ENCODE data around the gene FAM180B. TPM values are rescaled to one million over a fixed set of nuclear protein-coding genes. Genes with fewer than 3 reads are reported as not detected.

FAM180B gene
- total and polyA plus RNA-seq, 2 of the 13 experiments (the other 11 are each of a cell fraction or from before 2014, with no cell fraction given) = 0.40 to 1.0 TPM

DNA sequence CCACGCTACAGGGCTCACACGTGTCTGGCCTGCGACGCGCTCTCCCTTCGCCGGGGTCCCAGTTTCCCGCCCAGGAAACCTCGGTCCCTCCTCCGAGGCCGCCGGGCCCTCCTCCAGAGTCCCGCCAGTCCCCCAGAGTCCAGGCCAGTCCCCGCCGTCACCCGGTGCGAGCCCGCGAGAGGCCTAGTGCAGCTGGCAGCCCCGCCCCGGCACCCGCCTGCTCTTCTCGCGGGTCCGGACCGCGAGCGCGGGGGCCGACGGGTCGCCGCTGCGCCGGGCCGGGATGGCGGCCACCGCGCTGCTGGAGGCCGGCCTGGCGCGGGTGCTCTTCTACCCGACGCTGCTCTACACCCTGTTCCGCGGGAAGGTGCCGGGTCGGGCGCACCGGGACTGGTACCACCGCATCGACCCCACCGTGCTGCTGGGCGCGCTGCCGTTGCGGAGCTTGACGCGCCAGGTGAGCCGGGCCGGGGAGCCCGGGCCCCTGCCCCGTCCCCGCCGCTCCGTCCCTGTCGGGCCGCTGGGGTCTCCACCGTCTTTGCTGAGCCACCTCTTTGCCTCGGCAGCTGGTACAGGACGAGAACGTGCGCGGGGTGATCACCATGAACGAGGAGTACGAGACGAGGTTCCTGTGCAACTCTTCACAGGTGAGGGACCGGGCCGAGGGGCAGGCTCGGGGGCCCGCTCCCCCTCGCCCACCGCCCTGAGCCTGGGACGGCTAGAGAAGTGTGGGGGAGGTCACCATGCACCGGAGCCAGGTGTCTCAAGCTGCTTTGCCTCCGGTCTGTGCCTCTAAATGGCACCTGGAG lies 20.9 kb upstream of the FAM180B start, which contains the start of gene PTPMT1 (continued):
- TF ChIP-seq, protein P1, sequence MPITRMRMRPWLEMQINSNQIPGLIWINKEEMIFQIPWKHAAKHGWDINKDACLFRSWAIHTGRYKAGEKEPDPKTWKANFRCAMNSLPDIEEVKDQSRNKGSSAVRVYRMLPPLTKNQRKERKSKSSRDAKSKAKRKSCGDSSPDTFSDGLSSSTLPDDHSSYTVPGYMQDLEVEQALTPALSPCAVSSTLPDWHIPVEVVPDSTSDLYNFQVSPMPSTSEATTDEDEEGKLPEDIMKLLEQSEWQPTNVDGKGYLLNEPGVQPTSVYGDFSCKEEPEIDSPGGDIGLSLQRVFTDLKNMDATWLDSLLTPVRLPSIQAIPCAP (CRISPR knock-in tag; IDR thresholded peaks at IDR 0.05; ENCODE audit: low read depth) = no peak
- peak; percentile 27; the same call in 1 of the 2 replicates for TF ChIP-seq BHLHE40 (IDR thresholded peaks at IDR 0.05; ENCODE audit: low read length)
- TF ChIP-seq ZNF350 (CRISPR knock-in tag; IDR thresholded peaks at IDR 0.05; ENCODE audit: borderline replicate concordance, low read depth) = no peak; the same call in 1 of the 2 replicates
- peak; percentile 95 for TF ChIP-seq ZNF607 (CRISPR knock-in tag; IDR thresholded peaks at IDR 0.05; ENCODE audit: borderline replicate concordance)
- peak; percentile 14; the same call in 1 of the 2 replicates for TF ChIP-seq RFXAP (CRISPR knock-in tag; IDR thresholded peaks at IDR 0.05; ENCODE audit: borderline replicate concordance)
- peak; percentile 79 for TF ChIP-seq ZNF616 (CRISPR knock-in tag; IDR thresholded peaks at IDR 0.05; ENCODE audit: low read depth)
- no peak for TF ChIP-seq ZC3H4 (CRISPR knock-in tag; IDR thresholded peaks at IDR 0.05; ENCODE audit: borderline replicate concordance)
- TF ChIP-seq ZNF282 (IDR thresholded peaks at IDR 0.05; ENCODE audit: partially characterized antibody) = no peak
- TF ChIP-seq ZNF564 (CRISPR knock-in tag; IDR thresholded peaks at IDR 0.05) = peak; percentile 85; the same call in 1 of the 2 replicates
- no peak for TF ChIP-seq ATM (IDR thresholded peaks at IDR 0.05; ENCODE audit: borderline replicate concordance)
- peak; percentile 47 for TF ChIP-seq RARA (CRISPR knock-in tag; IDR thresholded peaks at IDR 0.05)
- 0 out of 2 replicates have a peak, but pooled peaks have one; percentile 8 for TF ChIP-seq HMG20A (CRISPR knock-in tag; IDR thresholded peaks at IDR 0.05; ENCODE audit: borderline replicate concordance)
- TF ChIP-seq NONO (IDR thresholded peaks at IDR 0.05) = no peak
- peak; percentile 57; the same call in 1 of the 2 replicates for TF ChIP-seq NONO (CRISPR knock-in tag; conservative IDR thresholded peaks at IDR 0.05)
- TF ChIP-seq ZNF501 (CRISPR knock-in tag; IDR thresholded peaks at IDR 0.05) = peak; percentile 50; the same call in 1 of the 2 replicates
- TF ChIP-seq GATAD1 (CRISPR knock-in tag; IDR thresholded peaks at IDR 0.05) = peak; percentile 58
- peak; percentile 63; the same call in 1 of the 2 replicates for TF ChIP-seq ZNF770 (CRISPR knock-in tag; IDR thresholded peaks at IDR 0.05)
- no peak for TF ChIP-seq CENPX (CRISPR knock-in tag; IDR thresholded peaks at IDR 0.05)
- 0 out of 2 replicates have a peak, but pooled peaks have one; percentile 30 for TF ChIP-seq NKX3-1 (CRISPR knock-in tag; IDR thresholded peaks at IDR 0.05)
- peak; percentile 80 for TF ChIP-seq YEATS4 (CRISPR knock-in tag; IDR thresholded peaks at IDR 0.05; ENCODE audit: borderline replicate concordance)
- TF ChIP-seq ZNF775 (CRISPR knock-in tag; IDR thresholded peaks at IDR 0.05; ENCODE audit: borderline replicate concordance) = no peak
- peak; percentile 82; the same call in 1 of the 2 replicates for TF ChIP-seq ISX (CRISPR knock-in tag; conservative IDR thresholded peaks at IDR 0.05)
- no peak for TF ChIP-seq RELA (CRISPR knock-in tag; IDR thresholded peaks at IDR 0.05)
- TF ChIP-seq TEAD3 (CRISPR knock-in tag; optimal IDR thresholded peaks at IDR 0.05; ENCODE audit: borderline replicate concordance) = peak; percentile 3
- 0 out of 2 replicates have a peak, but pooled peaks have one; percentile 22 for TF ChIP-seq ZMYM2 (CRISPR knock-in tag; IDR thresholded peaks at IDR 0.05)
- TF ChIP-seq, protein P2, sequence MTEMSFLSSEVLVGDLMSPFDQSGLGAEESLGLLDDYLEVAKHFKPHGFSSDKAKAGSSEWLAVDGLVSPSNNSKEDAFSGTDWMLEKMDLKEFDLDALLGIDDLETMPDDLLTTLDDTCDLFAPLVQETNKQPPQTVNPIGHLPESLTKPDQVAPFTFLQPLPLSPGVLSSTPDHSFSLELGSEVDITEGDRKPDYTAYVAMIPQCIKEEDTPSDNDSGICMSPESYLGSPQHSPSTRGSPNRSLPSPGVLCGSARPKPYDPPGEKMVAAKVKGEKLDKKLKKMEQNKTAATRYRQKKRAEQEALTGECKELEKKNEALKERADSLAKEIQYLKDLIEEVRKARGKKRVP (CRISPR knock-in tag; IDR thresholded peaks at IDR 0.05) = no peak
